Fibroblast of lung (primary cell): Measurements from ENCODE around the gene MOBP. TPM values are rescaled to one million over a fixed set of nuclear protein-coding genes. Genes with fewer than 3 reads are reported as not detected.
"Not testable (repeated sequence)": the region's sequence is repeated elsewhere in the genome, so short reads cannot be mapped to it uniquely, and the experiment has no call there.

Experiments used
- DNase-seq, 2 donors: peaks; one replicate each; pipeline versions ENCODE4 v3.0.0 to v3.0.0-alpha.2; 2010; ENCODE audit warnings: low read depth in 2 of 2
- H2AFZ ChIP-seq: 2 replicates; pipeline ENCODE4 v1.5.1; 2012; ENCODE audit warnings: low read length, control low read depth, inconsistent platforms
- H3K27ac ChIP-seq: 2 replicates; pipeline ENCODE4 v1.5.1; 2011; ENCODE audit warnings: low read length, control low read depth; ENCODE audit not compliant: insufficient read depth
- H3K27me3 ChIP-seq: 2 replicates; pipeline ENCODE4 v1.5.1; 2011; ENCODE audit warnings: mild to moderate bottlenecking, low read length; ENCODE audit not compliant: control insufficient read depth, insufficient read depth
- H3K36me3 ChIP-seq: 2 replicates; pipeline ENCODE4 v1.5.1; 2011; ENCODE audit warnings: low read length; ENCODE audit not compliant: control insufficient read depth, insufficient read depth
- H3K4me1 ChIP-seq: 2 replicates; pipeline ENCODE4 v1.5.1; 2011; ENCODE audit warnings: low read length; ENCODE audit not compliant: control insufficient read depth, insufficient read depth; ENCODE audit errors: extremely low read depth
- H3K4me2 ChIP-seq: 2 replicates; pipeline ENCODE4 v1.5.1; 2011; ENCODE audit warnings: low read length, control low read depth; ENCODE audit not compliant: insufficient read depth; ENCODE audit errors: extremely low read depth
- H3K4me3 ChIP-seq, 4 experiments: fragments of 200-600 bp in 1 of 4; sonication (generic) in 1 of 4; replicated peaks in 1 of 4; 2 replicates each; pipeline ENCODE4 v1.5.1; 2011 to 2016; ENCODE audit warnings: low read length in 4 of 4, low read depth in 3 of 4, mild to moderate bottlenecking in 3 of 4, control low read depth in 2 of 4, inconsistent platforms in 1 of 4, mixed read lengths in 1 of 4; ENCODE audit not compliant: insufficient read depth in 1 of 4; ENCODE audit errors: control extremely low read depth in 1 of 4
- H3K79me2 ChIP-seq: 2 replicates; pipeline ENCODE4 v1.5.1; 2012; ENCODE audit warnings: mild to moderate bottlenecking, low read length, inconsistent platforms; ENCODE audit not compliant: control insufficient read depth, insufficient read depth
- H3K9ac ChIP-seq: 2 replicates; pipeline ENCODE4 v1.5.1; 2011; ENCODE audit warnings: mild to moderate bottlenecking, low read length, control low read depth; ENCODE audit not compliant: insufficient read depth
- H3K9me3 ChIP-seq: 2 replicates; pipeline ENCODE4 v1.5.1; 2012; ENCODE audit warnings: low read depth, low read length; ENCODE audit not compliant: control insufficient read depth, insufficient read depth
- H4K20me1 ChIP-seq: 2 replicates; pipeline ENCODE4 v1.5.1; 2011; ENCODE audit warnings: low read length; ENCODE audit not compliant: control insufficient read depth, insufficient read depth; ENCODE audit errors: extremely low read depth
- EZH2 ChIP-seq: IDR thresholded peaks from 2 replicates; pipeline ENCODE4 v1.5.1; 2012; ENCODE audit warnings: low read length, control low read depth, mild to moderate bottlenecking; ENCODE audit errors: missing control alignments
- polyA plus RNA-seq, 2 donors: library from polyadenylated mRNA; depleted of rRNA in 1 of 2; stranded (reverse) in 1 of 2; unstranded in 1 of 2; fragments of >200 nt; gene quantifications; 2 replicates each; pipeline ENCODE4 v1.2.1, GENCODE V29; 2011 to 2012; ENCODE audit warnings: missing spikeins in 1 of 2
- total RNA-seq: library from RNA; depleted of rRNA; stranded (reverse); fragments of >200 nt; gene quantifications from 2 replicates; pipeline ENCODE4 v1.2.1, GENCODE V29; 2014
- TF ChIP-seq, protein P1 (sequence below), 2 donors: IDR thresholded peaks in 1 of 2; conservative IDR thresholded peaks in 1 of 2; 1 replicate in 1 of 2; 2 replicates in 1 of 2; pipeline ENCODE4 v1.5.1; 2011 to 2012; ENCODE audit warnings: low read length in 2 of 2, control low read depth in 1 of 2, inconsistent platforms in 1 of 2, low read depth in 1 of 2, mild to moderate bottlenecking in 1 of 2

The MOBP gene
- total and polyA plus RNA-seq, 2 donors (not counting 1 experiment from before 2014, with no cell fraction given): not detected

DNA sequence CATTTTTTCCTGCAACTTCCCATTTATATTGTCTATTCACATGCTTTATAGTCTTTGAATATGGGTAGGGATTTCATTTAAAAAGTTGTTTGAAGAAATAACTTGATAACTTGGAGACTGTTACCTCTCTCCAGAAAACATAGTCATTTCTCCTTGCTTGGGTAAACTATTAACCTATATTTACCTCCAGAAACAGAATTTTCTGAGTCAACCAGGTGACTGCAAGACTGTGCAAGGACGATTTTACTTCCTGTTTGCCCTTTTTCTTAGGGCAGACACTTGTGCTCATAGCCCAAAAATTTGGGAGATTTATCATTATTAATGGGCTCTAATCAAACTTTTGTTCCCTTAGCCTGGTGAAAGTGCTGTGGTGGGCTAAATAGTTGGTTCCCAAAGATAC, 14.3 kb upstream of the MOBP start:
- Histone ChIP-seq H2AFZ (no peak overlapping the region), H3K9ac (no peak overlapping the region), H3K27me3 (no peaks in the 10 kb centered on the region), H4K20me1 (no peaks in the 10 kb centered on the region), H3K36me3 (no peaks in the 10 kb centered on the region), H3K4me3 (no peak overlapping the region), H3K27ac (no peak overlapping the region), H3K9me3 (no peaks in the 10 kb centered on the region), H3K4me1 (no peaks in the 10 kb centered on the region), H3K79me2 (no peaks in the 10 kb centered on the region), H3K4me2 (no peak overlapping the region)
- no peak for TF ChIP-seq EZH2
- TF ChIP-seq, protein P1, sequence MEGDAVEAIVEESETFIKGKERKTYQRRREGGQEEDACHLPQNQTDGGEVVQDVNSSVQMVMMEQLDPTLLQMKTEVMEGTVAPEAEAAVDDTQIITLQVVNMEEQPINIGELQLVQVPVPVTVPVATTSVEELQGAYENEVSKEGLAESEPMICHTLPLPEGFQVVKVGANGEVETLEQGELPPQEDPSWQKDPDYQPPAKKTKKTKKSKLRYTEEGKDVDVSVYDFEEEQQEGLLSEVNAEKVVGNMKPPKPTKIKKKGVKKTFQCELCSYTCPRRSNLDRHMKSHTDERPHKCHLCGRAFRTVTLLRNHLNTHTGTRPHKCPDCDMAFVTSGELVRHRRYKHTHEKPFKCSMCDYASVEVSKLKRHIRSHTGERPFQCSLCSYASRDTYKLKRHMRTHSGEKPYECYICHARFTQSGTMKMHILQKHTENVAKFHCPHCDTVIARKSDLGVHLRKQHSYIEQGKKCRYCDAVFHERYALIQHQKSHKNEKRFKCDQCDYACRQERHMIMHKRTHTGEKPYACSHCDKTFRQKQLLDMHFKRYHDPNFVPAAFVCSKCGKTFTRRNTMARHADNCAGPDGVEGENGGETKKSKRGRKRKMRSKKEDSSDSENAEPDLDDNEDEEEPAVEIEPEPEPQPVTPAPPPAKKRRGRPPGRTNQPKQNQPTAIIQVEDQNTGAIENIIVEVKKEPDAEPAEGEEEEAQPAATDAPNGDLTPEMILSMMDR (conservative IDR thresholded peaks at IDR 0.05 in 1 of 2, IDR thresholded peaks at IDR 0.05 in 1 of 2; ENCODE audit: low read depth in 1 of 2, low read length in 2 of 2): no peak
- no peak for DNase-seq

DNA sequence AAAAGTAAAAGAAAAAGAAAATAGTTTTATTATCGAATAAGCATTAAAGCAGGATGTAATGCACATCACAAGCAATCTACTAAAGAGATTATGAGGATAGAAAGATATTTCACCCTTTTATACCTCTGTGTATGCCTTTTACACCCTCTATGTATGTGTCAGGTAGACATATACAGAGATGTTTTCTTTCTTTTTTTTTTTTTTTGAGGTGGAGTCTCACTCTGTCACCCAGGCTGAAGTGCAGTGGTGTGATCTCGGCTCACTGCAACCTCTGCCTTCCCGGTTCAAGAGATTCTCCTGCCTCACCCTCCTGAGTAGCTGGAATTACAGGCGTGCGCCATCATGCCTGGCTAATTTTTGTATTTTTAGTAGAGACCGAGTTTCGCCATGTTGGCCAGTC, 13.6 kb upstream of the MOBP start:
- not testable (repeated sequence) for H3K4me2 ChIP-seq, H4K20me1 ChIP-seq, DNase-seq, H3K79me2 ChIP-seq, H3K27me3 ChIP-seq, H3K4me1 ChIP-seq, H3K27ac ChIP-seq, H3K4me3 ChIP-seq, H3K9me3 ChIP-seq, H3K36me3 ChIP-seq, H3K9ac ChIP-seq, H2AFZ ChIP-seq

DNA sequence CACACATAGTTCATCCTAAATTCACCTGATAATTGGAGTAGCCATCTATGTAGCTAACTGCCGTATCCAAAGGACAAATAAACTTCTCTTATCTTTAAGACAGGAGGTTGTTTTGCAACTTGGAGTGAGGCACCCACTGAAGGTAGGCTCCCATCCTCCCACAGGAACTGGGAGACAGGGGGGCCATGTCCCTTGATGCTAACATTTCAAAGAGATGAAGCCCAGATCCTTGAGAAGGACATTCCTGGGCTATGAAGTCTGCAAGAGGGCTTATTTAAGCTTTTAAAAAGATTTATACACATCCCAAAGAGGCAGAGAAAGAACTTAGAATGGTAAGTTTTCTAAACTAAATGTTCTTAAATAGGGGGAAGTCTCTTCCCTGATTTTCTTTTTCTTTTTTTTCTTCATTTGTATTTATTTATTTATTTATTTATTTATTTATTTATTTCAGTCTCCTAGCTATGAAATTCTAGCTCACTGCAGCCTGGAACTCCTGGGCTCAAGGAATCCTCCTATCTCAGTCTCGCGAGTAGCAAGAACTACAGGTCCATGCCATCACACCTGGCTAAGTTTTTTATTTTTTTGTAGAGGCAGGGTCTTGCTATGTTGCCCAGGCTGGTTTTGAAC, 12.8 kb upstream of the MOBP start:
- Histone ChIP-seq H3K27me3 (no peaks in the 10 kb centered on the region), H3K9me3 (no peaks in the 10 kb centered on the region), H3K4me1 (no peaks in the 10 kb centered on the region), H3K4me3 (no peak overlapping the region), H3K4me2 (no peak overlapping the region), H2AFZ (no peak overlapping the region), H4K20me1 (no peaks in the 10 kb centered on the region), H3K79me2 (no peaks in the 10 kb centered on the region), H3K27ac (no peak overlapping the region), H3K36me3 (no peaks in the 10 kb centered on the region), H3K9ac (no peak overlapping the region)
- no peak for TF ChIP-seq EZH2
- TF ChIP-seq, protein P1 (conservative IDR thresholded peaks at IDR 0.05 in 1 of 2, IDR thresholded peaks at IDR 0.05 in 1 of 2; ENCODE audit: low read depth in 1 of 2, low read length in 2 of 2): no peak
- no peak for DNase-seq
